ENCODE data around the gene F2R.

- TF ChIP-seq, protein P1, sequence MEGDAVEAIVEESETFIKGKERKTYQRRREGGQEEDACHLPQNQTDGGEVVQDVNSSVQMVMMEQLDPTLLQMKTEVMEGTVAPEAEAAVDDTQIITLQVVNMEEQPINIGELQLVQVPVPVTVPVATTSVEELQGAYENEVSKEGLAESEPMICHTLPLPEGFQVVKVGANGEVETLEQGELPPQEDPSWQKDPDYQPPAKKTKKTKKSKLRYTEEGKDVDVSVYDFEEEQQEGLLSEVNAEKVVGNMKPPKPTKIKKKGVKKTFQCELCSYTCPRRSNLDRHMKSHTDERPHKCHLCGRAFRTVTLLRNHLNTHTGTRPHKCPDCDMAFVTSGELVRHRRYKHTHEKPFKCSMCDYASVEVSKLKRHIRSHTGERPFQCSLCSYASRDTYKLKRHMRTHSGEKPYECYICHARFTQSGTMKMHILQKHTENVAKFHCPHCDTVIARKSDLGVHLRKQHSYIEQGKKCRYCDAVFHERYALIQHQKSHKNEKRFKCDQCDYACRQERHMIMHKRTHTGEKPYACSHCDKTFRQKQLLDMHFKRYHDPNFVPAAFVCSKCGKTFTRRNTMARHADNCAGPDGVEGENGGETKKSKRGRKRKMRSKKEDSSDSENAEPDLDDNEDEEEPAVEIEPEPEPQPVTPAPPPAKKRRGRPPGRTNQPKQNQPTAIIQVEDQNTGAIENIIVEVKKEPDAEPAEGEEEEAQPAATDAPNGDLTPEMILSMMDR (IDR thresholded peaks at IDR 0.05) = no peak
- TF ChIP-seq EP300 (IDR thresholded peaks at IDR 0.05; ENCODE audit: low read depth) = no peak
Measured at GRCh38 chr5:76693141-76693540, 22.8 kb upstream of the F2R start.

Data from transverse colon (tissue), 3 donors.